Naive thymus-derived CD8-positive, alpha-beta T cell (primary cell): Measurements from ENCODE around the gene NKX2-4. TPM values are rescaled to one million over a fixed set of nuclear protein-coding genes. Genes with fewer than 3 reads are reported as not detected.
"Not testable (repeated sequence)": the region's sequence is repeated elsewhere in the genome, so short reads cannot be mapped to it uniquely, and the experiment has no call there.

ENCODE experiments used
- ATAC-seq, 2 donors: fragments of 150-1000 bp; cut with Tn5 transposase in 1 of 2; sonication (Bioruptor Pico), chemical (Tn5 transposase) in 1 of 2; 1 replicate in 1 of 2; 2 replicates in 1 of 2; pipeline ENCODE4 v1.10.0; 2021; ENCODE audit warnings: mild to moderate bottlenecking in 2 of 2, moderate library complexity in 2 of 2
- POLR2A ChIA-PET: fragments of 350-600 bp; sonication (Branson Sonifier 250); formaldehyde crosslinking; loops from one replicate; lab custom pipeline; 2021; ENCODE audit warnings: antibody characterized with exemption; lab: Charles Lee
- DNase-seq, 10 donors: peaks; one replicate each; pipeline versions ENCODE4 v3.0.0 to v3.0.0-alpha.2; 2020 to 2022
- H3K27ac Mint-ChIP-seq, 10 donors: one replicate each; pipeline ENCODE4 v1.8.0; 2020 to 2022; ENCODE audit warnings: mild to moderate bottlenecking in 10 of 10, mixed read lengths in 10 of 10, moderate library complexity in 4 of 10, inconsistent platforms in 1 of 10
- H3K27me3 Mint-ChIP-seq, 5 donors: one replicate each; pipeline ENCODE4 v1.8.0; 2021 to 2022; ENCODE audit warnings: mixed read lengths in 5 of 5
- H3K36me3 Mint-ChIP-seq, 3 donors: one replicate each; pipeline ENCODE4 v1.8.0; 2020 to 2022; ENCODE audit warnings: mixed read lengths in 3 of 3, mild to moderate bottlenecking in 2 of 3, inconsistent platforms in 1 of 3
- H3K4me1 Mint-ChIP-seq, 4 donors: one replicate each; pipeline ENCODE4 v1.8.0; 2021 to 2022; ENCODE audit warnings: mixed read lengths in 4 of 4
- H3K4me3 Mint-ChIP-seq, 10 donors: one replicate each; pipeline ENCODE4 v1.8.0; 2020 to 2022; ENCODE audit warnings: mild to moderate bottlenecking in 10 of 10, mixed read lengths in 10 of 10, moderate library complexity in 6 of 10, inconsistent platforms in 1 of 10
- H3K9me3 Mint-ChIP-seq, 9 donors: one replicate each; pipeline ENCODE4 v1.8.0; 2020 to 2022; ENCODE audit warnings: mixed read lengths in 9 of 9, mild to moderate bottlenecking in 3 of 9, inconsistent platforms in 1 of 9, moderate library complexity in 1 of 9
- polyA plus RNA-seq, 3 donors: library from polyadenylated mRNA; unstranded; fragments of 300-500 nt; fragmentation: Illumina TruSeq; gene quantifications; one replicate each; pipeline ENCODE4 v1.2.3, GENCODE V29; 2021
- total RNA-seq, 8 experiments: library from RNA in 2 of 8; stranded (reverse) in 2 of 8; gene quantifications; one replicate each; pipeline ENCODE4 v1.2.3 and lab custom pipeline; 2021 to 2026

NKX2-4 gene
- total RNA-seq, result not detected
- polyA plus RNA-seq, result not detected
- total RNA-seq (lab: John Stamatoyannopoulos, UW), result 0 reads per million in 6 experiments

DNA sequence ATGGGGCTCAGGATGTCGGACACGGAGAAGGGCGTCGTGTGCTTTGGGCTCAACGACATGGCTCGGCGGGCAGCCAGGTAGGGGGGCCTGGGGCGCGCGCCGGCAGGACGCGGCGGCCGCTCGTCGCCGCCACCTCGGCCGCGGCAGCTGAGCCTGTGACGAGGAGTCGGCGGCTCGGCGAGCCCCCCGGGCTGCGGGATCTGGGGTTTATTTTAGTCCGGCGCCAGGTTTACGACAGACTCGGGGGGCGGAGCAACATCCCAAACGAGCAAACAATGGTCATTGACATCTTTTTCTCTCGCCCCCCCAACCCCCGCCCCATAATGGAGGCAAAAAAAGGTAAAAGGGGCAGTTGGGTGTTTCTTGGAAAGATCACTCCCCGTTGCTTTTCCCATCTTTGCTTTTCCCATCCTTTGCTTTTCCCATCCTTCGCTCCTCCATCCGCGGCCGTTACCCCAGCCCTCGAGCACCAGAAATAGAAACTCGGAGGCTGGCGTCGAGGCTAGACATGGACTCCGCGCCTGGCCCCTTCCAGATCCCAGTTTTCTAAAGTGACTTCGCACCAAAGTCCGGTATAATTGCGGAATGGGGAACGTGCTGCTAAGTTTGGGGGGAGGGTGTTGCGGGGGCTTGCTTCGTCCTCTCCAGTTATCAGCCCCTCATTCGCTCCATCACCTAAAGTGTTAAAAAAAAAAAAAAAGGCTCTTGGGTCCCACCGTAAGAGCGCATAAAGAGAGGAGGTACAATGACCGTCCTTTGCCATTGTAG is at the start of gene NKX2-4:
Gene NKX2-4 (minus strand): TSS at position 186 of the 768 bp plus-strand sequence. CDS start 127 bp downstream, at position 59.
- ATAC-seq (no peak), DNase-seq (no peak)
- Mint-ChIP-seq H3K9me3 (peaks cover 0 to 33% (median 9%) of the 10 kb centered on the region in 9 donors), H3K36me3 (peaks cover 2 to 32% (median 18%) of the 10 kb centered on the region in 3 donors), H3K27me3 (peaks cover 48 to 74% (median 68%) of the 10 kb centered on the region in 5 donors), H3K27ac (peak within 1 kb of the TSS in 2 of 10 donors; percentile 55 to 67), H3K4me3 (peak within 1 kb of the TSS; percentile 31 to 72 (median 63)), H3K4me1 (peaks cover 6 to 24% (median 14%) of the 10 kb centered on the region in 4 donors)
- POLR2A ChIA-PET, result interaction anchor here (0.7 kb wide), 1 partner anchor 232 kb away, joined by 4 read pairs; no protein-coding TSS in a partner anchor

DNA sequence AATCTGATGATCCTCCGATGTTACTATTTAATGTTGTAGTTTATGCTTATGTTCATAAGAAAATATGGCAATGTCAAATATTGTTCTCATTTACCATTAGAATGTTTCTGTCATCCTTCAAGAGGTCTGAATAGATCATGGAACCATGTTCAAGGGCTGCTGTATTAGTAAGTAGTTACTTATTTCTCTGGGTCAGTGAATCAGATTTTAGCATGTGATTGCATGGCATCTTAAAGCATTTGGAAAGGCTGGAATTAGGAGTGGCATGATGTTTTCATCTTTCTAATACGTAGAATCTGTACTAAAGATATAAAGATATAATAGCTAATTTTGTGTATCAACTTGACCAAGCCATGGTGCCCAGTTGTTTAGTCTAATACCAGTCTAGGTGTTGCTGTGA is 40.5 kb upstream of the NKX2-4 start:
- peaks cover 9 to 69% (median 32%) of the 10 kb centered on the region in 5 donors for H3K27me3 Mint-ChIP-seq
- no peaks in the 10 kb centered on the region for H3K36me3 Mint-ChIP-seq
- no peaks in the 10 kb centered on the region for H3K9me3 Mint-ChIP-seq
- no peak overlapping the region for H3K27ac Mint-ChIP-seq
- POLR2A ChIA-PET, result no interaction called here
- no peak for ATAC-seq
- no peak for DNase-seq
- H3K4me1 Mint-ChIP-seq, result no peaks in the 10 kb centered on the region
- no peak overlapping the region for H3K4me3 Mint-ChIP-seq

DNA sequence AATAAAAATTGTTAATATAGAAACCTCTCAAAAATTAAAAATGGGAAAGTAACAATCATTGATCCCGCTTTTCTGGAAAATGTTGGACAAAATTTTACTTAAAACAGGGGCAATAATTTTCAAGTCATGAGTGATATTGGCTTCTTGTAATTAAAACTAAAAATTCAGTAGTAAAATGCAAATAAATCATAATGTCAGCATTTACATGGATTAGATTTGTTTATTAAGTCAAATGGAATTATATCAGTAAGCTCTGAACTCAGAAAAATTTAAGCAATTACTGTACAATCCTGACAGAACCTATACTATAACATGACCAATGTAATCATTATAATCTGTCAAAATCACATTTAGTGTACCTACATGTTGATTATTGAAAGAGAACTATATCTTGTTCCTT is 39.9 kb upstream of the NKX2-4 start:
- Mint-ChIP-seq H3K27ac (no peak overlapping the region), H3K27me3 (peaks cover 9 to 75% (median 33%) of the 10 kb centered on the region in 5 donors), H3K36me3 (no peaks in the 10 kb centered on the region), H3K4me1 (no peaks in the 10 kb centered on the region), H3K9me3 (no peaks in the 10 kb centered on the region), H3K4me3 (no peak overlapping the region)
- POLR2A ChIA-PET, result no interaction called here
- DNase-seq, result no peak
- no peak for ATAC-seq

DNA sequence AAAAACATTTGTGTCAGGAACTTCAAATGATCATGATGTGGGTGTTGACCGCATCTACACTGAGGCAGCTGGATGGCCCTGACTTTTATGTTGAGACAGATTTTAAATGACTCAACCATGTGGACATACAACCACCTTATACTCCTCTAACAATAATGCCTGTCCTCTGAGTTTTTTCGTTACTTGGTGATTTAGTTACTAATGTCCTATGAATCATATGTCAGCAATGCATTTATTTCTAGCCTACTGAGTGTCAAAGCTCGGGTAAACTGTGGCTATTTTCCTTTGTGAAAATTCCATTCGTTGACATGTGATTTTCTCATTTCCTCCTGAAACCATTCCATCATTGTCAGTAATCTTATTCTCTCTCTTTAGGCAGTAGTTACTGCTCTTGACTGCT is 38.9 kb upstream of the NKX2-4 start:
- no peak for ATAC-seq
- Mint-ChIP-seq H3K27ac (no peak overlapping the region), H3K4me1 (no peaks in the 10 kb centered on the region), H3K9me3 (no peaks in the 10 kb centered on the region), H3K4me3 (no peak overlapping the region), H3K36me3 (no peaks in the 10 kb centered on the region), H3K27me3 (peaks cover 11 to 70% (median 34%) of the 10 kb centered on the region in 5 donors)
- DNase-seq, result no peak
- POLR2A ChIA-PET, result no interaction called here

DNA sequence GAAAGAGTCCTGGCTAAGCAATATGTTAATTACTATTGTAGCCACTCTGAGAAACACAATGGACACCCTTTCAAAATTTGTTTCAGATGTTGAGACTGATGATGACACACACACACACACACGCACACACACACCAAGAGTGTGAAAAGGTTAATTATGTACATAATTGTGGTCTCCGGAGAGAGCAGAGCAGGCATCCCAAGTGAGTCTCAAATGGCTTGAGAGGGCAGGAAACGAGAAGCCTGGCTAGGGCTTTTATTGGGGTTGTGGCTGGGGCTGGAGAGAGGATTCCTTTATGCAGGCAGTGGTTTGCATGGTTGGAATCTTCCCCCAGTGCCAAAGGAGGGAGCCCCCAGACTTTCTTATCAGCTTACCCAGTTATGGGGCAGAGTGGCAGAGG is 38.2 kb upstream of the NKX2-4 start:
- no peak overlapping the region for H3K4me3 Mint-ChIP-seq
- no peaks in the 10 kb centered on the region for H3K4me1 Mint-ChIP-seq
- POLR2A ChIA-PET, result no interaction called here
- no peaks in the 10 kb centered on the region for H3K36me3 Mint-ChIP-seq
- ATAC-seq (no peak), DNase-seq (no peak)
- H3K27me3 Mint-ChIP-seq, result peaks cover 9 to 64% (median 32%) of the 10 kb centered on the region in 5 donors
- no peaks in the 10 kb centered on the region for H3K9me3 Mint-ChIP-seq
- no peak overlapping the region for H3K27ac Mint-ChIP-seq

DNA sequence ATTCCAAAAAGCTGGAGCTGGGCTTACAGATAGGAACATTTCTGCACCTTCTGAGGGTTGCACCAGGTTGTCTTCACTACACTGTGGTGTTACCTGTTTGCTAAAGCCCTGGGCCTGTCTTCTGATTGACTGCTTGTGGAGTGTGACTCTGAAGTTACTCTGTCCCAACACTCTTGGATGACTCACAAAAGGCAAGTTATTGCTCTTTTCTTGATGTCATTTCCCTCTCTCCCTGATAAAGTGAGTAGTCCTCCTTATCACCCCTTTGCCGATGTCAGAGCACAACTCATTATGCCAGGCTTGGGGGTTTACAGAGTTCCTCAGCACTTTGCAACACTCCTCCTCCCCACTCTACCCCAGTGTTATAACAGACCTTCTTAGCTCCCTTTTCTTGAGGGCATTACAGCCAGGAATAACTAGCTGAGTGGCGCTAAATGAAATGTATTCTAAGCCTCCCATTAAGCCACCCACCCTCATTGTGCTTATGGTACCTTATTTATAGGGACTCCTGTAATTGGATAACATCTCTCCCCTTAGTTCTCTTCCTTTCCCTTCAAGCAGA is 36.1 kb upstream of the NKX2-4 start:
- Mint-ChIP-seq H3K4me1 (no peaks in the 10 kb centered on the region), H3K27ac (peak overlapping the region in 1 of 10 donors; percentile 42), H3K36me3 (no peaks in the 10 kb centered on the region), H3K27me3 (peaks cover 16 to 49% (median 32%) of the 10 kb centered on the region in 5 donors), H3K9me3 (peaks cover 0 to 2% (median 0%) of the 10 kb centered on the region in 9 donors), H3K4me3 (no peak overlapping the region)
- DNase-seq, result no peak
- POLR2A ChIA-PET, result interaction anchor here (0.5 kb wide), 1 partner anchor 130 kb away, joined by 5 read pairs; the partner anchor contains the start of gene XRN2
- no peak for ATAC-seq

DNA sequence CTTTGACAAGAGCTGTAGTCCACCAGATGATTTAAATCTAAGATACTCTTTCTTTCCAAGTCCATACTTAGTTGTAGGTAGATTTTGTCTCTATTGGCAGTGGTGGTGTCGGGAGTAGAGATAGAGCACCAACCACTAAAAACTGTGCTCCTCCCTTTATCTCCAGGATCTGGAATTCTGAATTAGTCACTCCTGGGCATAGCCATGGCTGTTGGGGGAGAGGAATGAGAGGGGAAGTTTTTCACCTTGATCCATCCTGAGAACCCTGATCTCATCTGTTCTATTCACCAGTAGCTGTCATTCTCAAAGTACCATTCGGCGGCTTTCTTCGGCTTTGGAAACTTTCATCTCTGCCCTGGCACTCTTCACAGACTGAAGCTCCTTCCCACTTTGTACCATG is 35.6 kb upstream of the NKX2-4 start:
- no peak overlapping the region for H3K4me3 Mint-ChIP-seq
- no peaks in the 10 kb centered on the region for H3K4me1 Mint-ChIP-seq
- peaks cover 0 to 2% (median 0%) of the 10 kb centered on the region in 9 donors for H3K9me3 Mint-ChIP-seq
- POLR2A ChIA-PET, result interaction anchor here (0.5 kb wide), 1 partner anchor 130 kb away, joined by 5 read pairs; the partner anchor contains the start of gene XRN2
- DNase-seq, result no peak
- no peak overlapping the region for H3K27ac Mint-ChIP-seq
- no peak for ATAC-seq
- H3K36me3 Mint-ChIP-seq, result no peaks in the 10 kb centered on the region
- peaks cover 16 to 49% (median 32%) of the 10 kb centered on the region in 5 donors for H3K27me3 Mint-ChIP-seq

DNA sequence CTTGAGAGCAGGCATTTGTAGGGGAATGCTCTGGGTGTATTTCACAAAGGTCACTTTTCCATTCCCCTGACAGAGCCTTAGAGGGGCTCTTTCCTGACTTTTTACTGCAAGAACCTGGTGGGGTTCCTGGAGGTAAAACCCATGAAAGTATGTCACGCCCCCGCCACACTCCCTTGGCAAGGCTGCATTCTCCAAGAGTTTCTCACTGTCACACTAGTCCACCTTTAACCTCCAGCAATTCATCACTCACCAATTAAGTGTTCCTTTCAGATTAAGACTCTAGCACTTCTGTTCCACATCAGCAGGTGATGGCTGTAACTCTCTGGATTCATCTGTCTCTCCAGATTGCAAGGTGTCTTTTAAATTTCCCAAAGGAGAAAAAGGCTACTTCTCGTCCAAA is 32.7 kb upstream of the NKX2-4 start:
- DNase-seq (no peak), ATAC-seq (no peak)
- Mint-ChIP-seq H3K36me3 (peaks cover 0 to 18% (median 0%) of the 10 kb centered on the region in 3 donors), H3K4me3 (no peak overlapping the region), H3K27ac (no peak overlapping the region), H3K27me3 (peaks cover 9 to 33% (median 26%) of the 10 kb centered on the region in 5 donors), H3K4me1 (no peaks in the 10 kb centered on the region), H3K9me3 (peaks cover 6 to 20% (median 16%) of the 10 kb centered on the region in 9 donors)
- POLR2A ChIA-PET, result interaction anchor here (0.9 kb wide), 1 partner anchor 19 kb away, joined by 3 read pairs; no protein-coding TSS in a partner anchor

DNA sequence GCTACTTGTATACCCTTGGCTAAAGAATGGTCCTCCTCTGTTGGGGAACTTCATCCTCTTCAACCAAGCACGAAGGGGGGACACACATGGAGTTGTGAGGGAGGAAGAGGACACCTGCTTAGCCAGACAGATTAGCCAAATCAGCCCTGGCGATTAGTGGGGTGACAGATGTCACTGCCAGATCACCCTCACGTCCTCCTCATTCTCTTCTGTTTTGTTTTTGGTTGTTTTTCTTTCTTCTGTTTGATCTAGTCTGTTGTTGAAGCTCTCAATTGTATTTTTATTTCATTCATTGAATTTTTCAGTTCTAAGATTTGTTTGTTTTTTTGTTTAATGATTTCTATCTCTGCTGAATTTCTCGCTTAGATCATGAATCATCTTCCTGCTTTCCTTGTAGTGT is 27.5 kb upstream of the NKX2-4 start:
- H3K27me3 Mint-ChIP-seq, result peaks cover 0 to 11% (median 5%) of the 10 kb centered on the region in 5 donors
- no peak overlapping the region for H3K4me3 Mint-ChIP-seq
- H3K27ac Mint-ChIP-seq, result no peak overlapping the region
- POLR2A ChIA-PET, result no interaction called here
- ATAC-seq (no peak), DNase-seq (no peak)
- peaks cover 11 to 67% (median 60%) of the 10 kb centered on the region in 9 donors for H3K9me3 Mint-ChIP-seq
- no peaks in the 10 kb centered on the region for H3K4me1 Mint-ChIP-seq
- peaks cover 0 to 60% (median 20%) of the 10 kb centered on the region in 3 donors for H3K36me3 Mint-ChIP-seq

DNA sequence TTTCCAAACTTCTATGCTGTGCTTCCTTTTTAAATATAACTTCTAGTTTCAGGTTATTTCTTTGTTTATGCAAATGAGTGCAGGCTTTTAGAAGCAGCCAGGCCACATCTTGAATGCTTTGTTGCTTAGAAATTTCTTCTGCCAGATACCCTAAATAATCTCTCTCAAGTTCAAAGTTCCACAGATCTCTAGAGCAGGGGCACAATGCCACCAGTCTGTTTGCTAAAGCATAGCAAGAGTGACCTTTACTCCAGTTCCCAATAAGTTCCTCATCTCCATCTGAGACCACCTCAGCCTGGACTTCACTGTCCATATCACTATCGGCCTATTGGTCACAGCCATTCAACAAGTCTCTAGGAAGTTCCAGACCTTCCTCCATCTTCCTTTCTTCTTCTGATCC is 26.4 kb upstream of the NKX2-4 start:
- H3K4me1 Mint-ChIP-seq, H3K27ac Mint-ChIP-seq, ATAC-seq, POLR2A ChIA-PET, DNase-seq, H3K27me3 Mint-ChIP-seq, H3K4me3 Mint-ChIP-seq: not testable (repeated sequence)
- peaks cover 11 to 75% (median 69%) of the 10 kb centered on the region in 9 donors for H3K9me3 Mint-ChIP-seq
- H3K36me3 Mint-ChIP-seq, result peaks cover 0 to 67% (median 20%) of the 10 kb centered on the region in 3 donors

DNA sequence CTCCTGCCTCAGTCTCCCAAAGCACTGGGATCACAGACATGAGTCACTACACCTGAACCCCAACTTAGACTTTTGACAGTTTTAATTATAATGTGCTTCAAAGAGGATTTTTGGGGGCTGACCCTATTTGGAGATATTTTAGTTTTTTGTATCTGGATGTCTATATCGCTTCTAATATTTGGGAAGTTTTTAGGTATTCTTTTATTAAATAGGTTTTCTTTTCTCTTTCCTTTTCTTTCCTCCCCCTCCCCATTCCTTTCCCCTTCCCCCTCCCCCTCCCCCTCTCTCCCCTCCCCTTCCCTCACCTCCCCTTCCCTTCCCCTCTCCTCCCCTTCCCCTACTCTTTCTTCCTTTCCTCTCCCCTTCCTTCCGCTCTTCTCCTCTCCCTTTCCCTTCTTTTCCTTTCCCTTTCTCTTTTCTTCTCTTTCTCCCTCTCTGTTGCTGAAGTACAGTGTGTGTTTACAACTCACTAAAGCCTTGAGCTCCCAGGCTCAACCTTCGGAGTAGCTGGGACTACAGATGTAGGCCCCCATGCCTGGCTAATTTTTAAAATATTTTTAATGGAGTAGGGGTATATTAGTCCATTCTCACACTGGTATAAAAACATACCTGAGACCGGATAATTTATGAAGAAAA is 24.4 kb upstream of the NKX2-4 start:
- Mint-ChIP-seq H3K36me3 (peaks cover 0 to 72% (median 25%) of the 10 kb centered on the region in 3 donors), H3K27me3 (peaks cover 0 to 15% (median 9%) of the 10 kb centered on the region in 5 donors), H3K4me3 (no peak overlapping the region), H3K4me1 (no peaks in the 10 kb centered on the region), H3K27ac (no peak overlapping the region), H3K9me3 (peaks cover 14 to 92% (median 73%) of the 10 kb centered on the region in 9 donors)
- no peak for DNase-seq
- POLR2A ChIA-PET, result interaction anchor here (0.6 kb wide), 1 partner anchor 17 kb away, joined by 3 read pairs; no protein-coding TSS in a partner anchor
- no peak for ATAC-seq

DNA sequence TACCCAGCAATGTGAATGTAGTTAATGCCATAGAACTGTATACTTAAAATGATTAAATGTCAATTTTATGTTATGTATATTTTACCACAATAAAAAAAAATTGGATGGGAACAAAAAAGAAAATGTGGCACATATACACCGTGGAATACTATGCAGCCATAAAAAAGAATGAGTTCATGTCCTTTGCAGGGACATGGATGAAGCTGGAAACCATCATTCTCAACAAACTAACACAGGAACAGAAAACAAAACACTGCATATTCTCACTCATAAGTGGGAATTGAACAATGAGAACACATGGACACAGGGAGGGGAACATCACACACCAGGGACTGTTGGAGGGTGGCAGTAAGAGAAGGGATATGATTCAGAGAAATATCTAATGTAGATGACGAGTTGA is 21.8 kb upstream of the NKX2-4 start:
- H3K27ac Mint-ChIP-seq, POLR2A ChIA-PET, DNase-seq, H3K4me3 Mint-ChIP-seq, ATAC-seq: not testable (repeated sequence)
- Mint-ChIP-seq H3K9me3 (peaks cover 7 to 92% (median 70%) of the 10 kb centered on the region in 9 donors), H3K36me3 (peaks cover 0 to 67% (median 32%) of the 10 kb centered on the region in 3 donors), H3K4me1 (peaks cover 0 to 13% (median 5%) of the 10 kb centered on the region in 4 donors), H3K27me3 (peaks cover 0 to 38% (median 18%) of the 10 kb centered on the region in 5 donors)
